ENCODE results near the gene RYR3. TPM values are rescaled to one million over a fixed set of nuclear protein-coding genes. Genes with fewer than 3 reads are reported as not detected.

The RYR3 gene
- total RNA-seq, 2 donors from 2014 or later, result 9.9 to 40.1 TPM

GRCh38 chr15:33492434-33493052, 181.8 kb downstream of the RYR3 start:
- TF ChIP-seq, protein P1, sequence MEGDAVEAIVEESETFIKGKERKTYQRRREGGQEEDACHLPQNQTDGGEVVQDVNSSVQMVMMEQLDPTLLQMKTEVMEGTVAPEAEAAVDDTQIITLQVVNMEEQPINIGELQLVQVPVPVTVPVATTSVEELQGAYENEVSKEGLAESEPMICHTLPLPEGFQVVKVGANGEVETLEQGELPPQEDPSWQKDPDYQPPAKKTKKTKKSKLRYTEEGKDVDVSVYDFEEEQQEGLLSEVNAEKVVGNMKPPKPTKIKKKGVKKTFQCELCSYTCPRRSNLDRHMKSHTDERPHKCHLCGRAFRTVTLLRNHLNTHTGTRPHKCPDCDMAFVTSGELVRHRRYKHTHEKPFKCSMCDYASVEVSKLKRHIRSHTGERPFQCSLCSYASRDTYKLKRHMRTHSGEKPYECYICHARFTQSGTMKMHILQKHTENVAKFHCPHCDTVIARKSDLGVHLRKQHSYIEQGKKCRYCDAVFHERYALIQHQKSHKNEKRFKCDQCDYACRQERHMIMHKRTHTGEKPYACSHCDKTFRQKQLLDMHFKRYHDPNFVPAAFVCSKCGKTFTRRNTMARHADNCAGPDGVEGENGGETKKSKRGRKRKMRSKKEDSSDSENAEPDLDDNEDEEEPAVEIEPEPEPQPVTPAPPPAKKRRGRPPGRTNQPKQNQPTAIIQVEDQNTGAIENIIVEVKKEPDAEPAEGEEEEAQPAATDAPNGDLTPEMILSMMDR (IDR thresholded peaks at IDR 0.05), result no peak
- no peak for DNase-seq (ENCODE audit: low spot score)
- Histone ChIP-seq H3K4me3 (peak overlapping the region; percentile 36), H3K27ac (peak overlapping the region in 1 of 2 donors; percentile 20), H3K9me3 (no peaks in the 10 kb centered on the region), H3K27me3 (replicated peaks; ENCODE audit: insufficient read depth) (no peaks in the 10 kb centered on the region), H3K36me3 (no peaks in the 10 kb centered on the region), H3K4me1 (ENCODE audit: control insufficient read depth in 1 of 2, low read depth in 2 of 2) (peaks cover 6 to 42% of the 10 kb centered on the region in 2 donors)
- no peak for ATAC-seq (ENCODE audit: insufficient number of reproducible peaks, low FRiP score, low read depth)

- Histone ChIP-seq H3K9me3 (no peaks in the 10 kb centered on the region), H3K4me1 (ENCODE audit: control insufficient read depth in 1 of 2, low read depth in 2 of 2) (peaks cover 6 to 42% of the 10 kb centered on the region in 2 donors), H3K4me3 (no peak overlapping the region), H3K36me3 (no peaks in the 10 kb centered on the region), H3K27ac (no peak overlapping the region), H3K27me3 (replicated peaks; ENCODE audit: insufficient read depth) (no peaks in the 10 kb centered on the region)
- ATAC-seq (ENCODE audit: insufficient number of reproducible peaks, low FRiP score, low read depth), result no peak
- TF ChIP-seq, protein P1 (IDR thresholded peaks at IDR 0.05), result no peak
- no peak for DNase-seq (ENCODE audit: low spot score)
These were observed 183.5 kb downstream of the RYR3 start for GRCh38 chr15:33494306-33494705.

- Histone ChIP-seq H3K4me1 (ENCODE audit: control insufficient read depth in 1 of 2, low read depth in 2 of 2) (peaks cover 4 to 33% of the 10 kb centered on the region in 2 donors), H3K27me3 (replicated peaks; ENCODE audit: insufficient read depth) (no peaks in the 10 kb centered on the region), H3K27ac (no peak overlapping the region), H3K4me3 (no peak overlapping the region), H3K36me3 (no peaks in the 10 kb centered on the region), H3K9me3 (no peaks in the 10 kb centered on the region)
- DNase-seq (ENCODE audit: low spot score) (no peak), ATAC-seq (ENCODE audit: insufficient number of reproducible peaks, low FRiP score, low read depth) (no peak)
- TF ChIP-seq, protein P1 (IDR thresholded peaks at IDR 0.05), result no peak
These were observed 189.8 kb downstream of the RYR3 start for GRCh38 chr15:33500432-33501195.

DNA sequence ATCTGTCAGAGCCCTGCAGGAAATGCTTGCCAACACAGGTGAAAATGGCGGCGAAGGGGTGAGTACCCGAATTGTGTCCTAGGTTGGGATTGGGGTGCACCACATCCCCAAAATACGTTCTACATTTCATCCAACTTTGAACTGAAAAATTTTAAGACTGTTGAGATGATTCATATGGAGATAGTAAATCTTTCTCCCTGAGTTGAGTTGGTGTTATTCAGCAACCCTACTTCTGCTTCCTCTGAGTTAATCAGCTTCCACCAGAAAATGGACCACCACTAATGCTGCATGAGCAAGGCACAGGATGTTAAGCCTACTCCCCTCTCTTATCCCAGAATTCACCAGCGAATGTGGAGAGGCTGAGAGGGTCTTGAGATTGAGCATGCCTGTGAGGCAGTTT, 192.9 kb downstream of the RYR3 start:
- DNase-seq (ENCODE audit: low spot score) (no peak), ATAC-seq (ENCODE audit: insufficient number of reproducible peaks, low FRiP score, low read depth) (no peak)
- TF ChIP-seq, protein P1 (IDR thresholded peaks at IDR 0.05), result no peak
- H3K4me3 ChIP-seq, result no peak overlapping the region
- H3K27ac ChIP-seq, result no peak overlapping the region
- H3K36me3 ChIP-seq, result no peaks in the 10 kb centered on the region
- H3K9me3 ChIP-seq, result no peaks in the 10 kb centered on the region
- no peaks in the 10 kb centered on the region for H3K27me3 ChIP-seq (replicated peaks; ENCODE audit: insufficient read depth)
- peaks cover 4 to 33% of the 10 kb centered on the region in 2 donors for H3K4me1 ChIP-seq (ENCODE audit: control insufficient read depth in 1 of 2, low read depth in 2 of 2)

DNA sequence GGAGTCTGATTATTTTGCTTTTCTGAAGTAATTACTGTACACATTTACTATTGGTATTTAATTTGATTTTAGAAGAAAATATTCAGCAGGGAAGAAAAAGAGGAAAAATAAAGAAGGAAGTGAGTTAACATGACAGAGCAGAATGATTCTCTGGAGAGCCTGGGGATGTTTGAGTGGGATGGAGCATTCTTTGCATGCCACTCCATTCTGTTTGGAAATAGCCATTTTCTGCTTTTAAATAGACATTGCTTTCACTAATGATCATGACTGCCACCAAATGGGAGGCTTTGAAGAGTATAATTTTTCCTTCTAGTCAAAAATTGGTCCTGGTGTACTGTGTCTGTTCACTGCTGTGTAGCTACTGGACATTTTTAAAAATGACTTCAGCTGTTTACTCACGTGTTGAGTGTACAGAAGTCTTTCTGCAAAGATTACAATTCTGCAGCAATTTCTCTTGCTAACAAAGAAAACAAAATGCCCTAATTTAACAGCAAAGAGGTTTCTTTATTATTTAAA, 196.1 kb downstream of the RYR3 start:
- H3K27ac ChIP-seq, result no peak overlapping the region
- H3K4me1 ChIP-seq (ENCODE audit: control insufficient read depth in 1 of 2, low read depth in 2 of 2), result peaks cover 0 to 16% of the 10 kb centered on the region in 2 donors
- ATAC-seq (ENCODE audit: insufficient number of reproducible peaks, low FRiP score, low read depth) (no peak), DNase-seq (ENCODE audit: low spot score) (no peak)
- no peaks in the 10 kb centered on the region for H3K27me3 ChIP-seq (replicated peaks; ENCODE audit: insufficient read depth)
- TF ChIP-seq, protein P1 (IDR thresholded peaks at IDR 0.05), result no peak
- H3K4me3 ChIP-seq, result no peak overlapping the region
- no peaks in the 10 kb centered on the region for H3K36me3 ChIP-seq
- H3K9me3 ChIP-seq, result no peaks in the 10 kb centered on the region

Data from thoracic aorta (tissue), 2 donors.